K562 (cell line): Measurements from ENCODE around the gene POFUT2. TPM values are rescaled to one million over a fixed set of nuclear protein-coding genes. Genes with fewer than 3 reads are reported as not detected.

ENCODE experiments used
- ATAC-seq: fragments of 200-7000 bp; cut with Tn5 transposase; 3 replicates; pipeline ENCODE4 v1.9.1; 2020; ENCODE audit warnings: moderate library complexity
- BruUV-seq: library from RNA; stranded (reverse); fragments of 400-500 nt; replicated peaks from 2 replicates; lab custom pipeline; 2021; lab: Mats Ljungman, UMichigan
- CTCF ChIA-PET: fragments of 300-600 bp; formaldehyde crosslinking; extraction: SDS; loops from one replicate; lab custom pipeline; 2021; ENCODE audit warnings: low intra/inter-chr PET ratio; lab: Yijun Ruan, JAX
- POLR2A ChIA-PET: fragments of 300-600, 350-650 bp; sonication (Branson Sonifier 250); formaldehyde crosslinking; extraction: SDS; loops from one replicate; lab custom pipeline; 2021; ENCODE audit warnings: antibody characterized with exemption, inconsistent platforms; lab: Yijun Ruan, JAX
- DNase-seq, 4 experiments: peaks; one replicate each; pipeline versions ENCODE4 v3.0.0 to v3.0.0-alpha.2; 2011 to 2018; ENCODE audit warnings: low spot score in 3 of 4, mixed read lengths in 3 of 4; ENCODE audit errors: extremely low read depth in 1 of 4
- FAIRE-seq: peaks from 2 replicates; lab custom pipeline; 2011; peaks lifted over from hg19 to GRCh38; lab: Jason Lieb, UNC
- H2AFZ ChIP-seq: 2 replicates; pipeline ENCODE4 v1.6.0; 2011; ENCODE audit warnings: low read depth, low read length, control low read depth, inconsistent platforms
- H3K27ac ChIP-seq: fragments of 200-600 bp; 3 replicates; pipeline ENCODE4 v1.8.0; 2011; ENCODE audit warnings: low read depth, mild to moderate bottlenecking, control low read depth, inconsistent platforms, low read length, moderate library complexity, mixed read lengths; ENCODE audit errors: extremely low read depth
- H3K27me3 ChIP-seq, 2 experiments: fragments of 300-600 bp in 1 of 2; 2 replicates in 1 of 2; 3 replicates in 1 of 2; pipeline versions ENCODE4 v1.6.0 to v1.8.0; 2011; ENCODE audit warnings: inconsistent platforms in 2 of 2, low read length in 2 of 2, mild to moderate bottlenecking in 1 of 2, mixed read lengths in 1 of 2, moderate library complexity in 1 of 2; ENCODE audit not compliant: control insufficient read depth in 2 of 2, insufficient read depth in 2 of 2
- H3K36me3 ChIP-seq: fragments of 300-600 bp; 3 replicates; pipeline ENCODE4 v1.8.0; 2011; ENCODE audit warnings: mild to moderate bottlenecking, low read length, inconsistent platforms; ENCODE audit not compliant: control insufficient read depth, insufficient read depth
- H3K4me1 ChIP-seq, 2 experiments: fragments of 200-600 bp in 1 of 2; replicated peaks in 1 of 2; 2 replicates in 1 of 2; 3 replicates in 1 of 2; pipeline versions ENCODE4 v1.5.1 to v1.8.0; 2011; ENCODE audit warnings: inconsistent platforms in 2 of 2, low read length in 2 of 2, mild to moderate bottlenecking in 1 of 2, mixed read lengths in 1 of 2, moderate library complexity in 1 of 2; ENCODE audit not compliant: control insufficient read depth in 2 of 2, insufficient read depth in 2 of 2
- H3K4me2 ChIP-seq: 2 replicates; pipeline ENCODE4 v1.6.1; 2011; ENCODE audit warnings: low read length, control low read depth, inconsistent platforms, mixed read lengths; ENCODE audit not compliant: insufficient read depth
- H3K4me3 ChIP-seq: fragments of 200-600 bp; sonication (generic), shearing (Covaris generic); 2 replicates; pipeline ENCODE4 v1.5.1; 2016; ENCODE audit warnings: control low read depth, inconsistent platforms
- H3K79me2 ChIP-seq: fragments of 200-600 bp; 3 replicates; pipeline ENCODE4 v1.8.0; 2011; ENCODE audit warnings: low read length, inconsistent platforms; ENCODE audit not compliant: control insufficient read depth, insufficient read depth
- H3K9ac ChIP-seq, 2 experiments: 2 replicates each; pipeline versions ENCODE4 v1.6.0 to v1.6.1; 2011; ENCODE audit warnings: low read depth in 2 of 2, low read length in 2 of 2, control low read depth in 1 of 2, inconsistent platforms in 1 of 2, mild to moderate bottlenecking in 1 of 2, mixed read lengths in 1 of 2; ENCODE audit not compliant: insufficient read depth in 1 of 2
- H3K9me1 ChIP-seq: one replicate; pipeline ENCODE4 v1.6.0; 2011; ENCODE audit warnings: inconsistent platforms, mild to moderate bottlenecking, low read length, moderate library complexity; ENCODE audit not compliant: control insufficient read depth, insufficient read depth
- H3K9me3 ChIP-seq: replicated peaks from 2 replicates; pipeline ENCODE4 v1.5.1; 2011; ENCODE audit warnings: low read depth, low read length, inconsistent platforms; ENCODE audit not compliant: control insufficient read depth, insufficient read depth
- H4K20me1 ChIP-seq: replicated peaks from 2 replicates; pipeline ENCODE4 v1.6.1; 2011; ENCODE audit warnings: low read length, inconsistent platforms, mixed read lengths; ENCODE audit not compliant: control insufficient read depth, insufficient read depth
- EZH2 ChIP-seq: IDR thresholded peaks from 2 replicates; pipeline ENCODE4 v1.6.1; 2012; ENCODE audit warnings: low read depth, mild to moderate bottlenecking, inconsistent platforms, low read length, borderline replicate concordance
- ZNF274 ChIP-seq: IDR thresholded peaks from 2 replicates; pipeline ENCODE4 v1.6.1; 2011; ENCODE audit warnings: low read depth, mild to moderate bottlenecking, low read length, moderate library complexity, borderline replicate concordance
- WGBS: fragments of 100-300 bp; shearing (Covaris generic); methylation state at CpG from one replicate; pipeline ENCODE4 v1.1.6; 2016; ENCODE audit warnings: low coverage, mixed read lengths; ENCODE audit not compliant: insufficient coverage; ENCODE audit errors: missing lambda C conversion rate; 5-methylcytosine and 5-hydroxymethylcytosine counted together
- in situ Hi-C: fragments of 300-500 bp; cut with MboI; formaldehyde crosslinking; loops from 4 replicates; pipeline ENCODE4 v1.15.0; 2018; ENCODE audit warnings: inconsistent platforms, mixed read lengths
- intact Hi-C: fragments of 100-400 bp; cut with micrococcal nuclease; formaldehyde crosslinking; loops from 2 replicates; pipeline ENCODE4 v1.14.2; 2022
- polyA plus RNA-seq, 8 experiments: library from polyadenylated mRNA; depleted of rRNA in 4 of 8; stranded (reverse) in 5 of 8; unstranded in 3 of 8; fragments of >200 nt; fragmentation: Nextera tagmentation in 2 of 8; fragmentation: Illumina TruSeq in 1 of 8; extraction: Ambion mirVana in 2 of 8; extraction: Trizol in 1 of 8; gene quantifications; 2 replicates each; pipeline versions ENCODE4 v1.2.1 to v1.2.3, GENCODE V29; 2011 to 2014; ENCODE audit warnings: inconsistent platforms in 1 of 8, missing spikeins in 1 of 8
- total RNA-seq, 7 experiments: library from RNA; depleted of rRNA in 6 of 7; stranded (reverse); fragments of >200 nt in 6 of 7; fragmentation: Illumina TruSeq in 2 of 7; extraction: Trizol in 2 of 7; gene quantifications; 2 replicates each; pipeline versions ENCODE4 v1.2.1 to v1.2.3, GENCODE V29; 2011 to 2021; ENCODE audit warnings: low replicate concordance in 1 of 7

Gene POFUT2
- total and polyA plus RNA-seq, 9 of the 15 experiments (the other 6 are each of a cell fraction or from before 2014, with no cell fraction given) = 1.1 to 24.2 (median 11.0) TPM

- no peak for ATAC-seq
- no TSS peak for BruUV-seq
- Histone ChIP-seq H3K79me2 (no peaks in the 10 kb centered on the region), H3K4me2 (no peak overlapping the region), H3K27ac (no peak overlapping the region), H2AFZ (no peak overlapping the region), H3K36me3 (no peaks in the 10 kb centered on the region), H3K4me3 (no peak overlapping the region), H3K9me1 (no peaks in the 10 kb centered on the region), H3K4me1 (peaks cover 0 to 51% of the 10 kb centered on the region in 2 experiments; a peak in 2 of 5 replicates), H4K20me1 (peaks cover 50% of the 10 kb centered on the region), H3K27me3 (peaks cover 67 to 91% of the 10 kb centered on the region in 2 experiments), H3K9me3 (0 out of 2 replicates have a peak, but pooled peaks cover 2% of the 10 kb centered on the region), H3K9ac (no peak overlapping the region; a peak in 1 of 4 replicates)
- in situ Hi-C loops (no loop called here), intact Hi-C loops (no loop called here)
- WGBS = 1% methylated on average over 30 of the region's 30 CpGs
- ChIA-PET CTCF (no interaction called here), POLR2A (interaction anchor here (0.6 to 1.0 kb wide), 3 partner anchors 27 to 168 kb away, joined by 3 read pairs; no protein-coding TSS in a partner anchor)
- no peak for FAIRE-seq
- no peak for DNase-seq
- TF ChIP-seq EZH2 = 0 out of 2 replicates have a peak, but pooled peaks have one; percentile 36
- TF ChIP-seq ZNF274 = no peak
These were observed 41.8 kb upstream of the POFUT2 start for GRCh38 chr21:45329261-45330074.
